ENCODE measurements around the gene GPR141. TPM values are rescaled to one million over a fixed set of nuclear protein-coding genes. Genes with fewer than 3 reads are reported as not detected.

Gene GPR141
- total and polyA plus RNA-seq, 12 donors = 0.17 to 2.2 (median 0.91) TPM; not detected in 3

GRCh38 chr7:37769291-37769690 lies 85.7 kb downstream of the GPR141 start:
- Histone ChIP-seq H3K4me1 (replicated peaks in 1 of 2) (no peaks in the 10 kb centered on the region), H3K9me3 (replicated peaks in 1 of 3) (no peaks in the 10 kb centered on the region), H3K36me3 (replicated peaks in 1 of 2) (no peaks in the 10 kb centered on the region), H3K27me3 (no peaks in the 10 kb centered on the region), H3K4me3 (no peak overlapping the region), H3K27ac (no peak overlapping the region)
- 19 to 27% (median 24%) methylated on average over 1 of the region's 1 CpG for WGBS, 4 donors
- TF ChIP-seq POLR2A (IDR thresholded peaks at IDR 0.05) = no peak
- TF ChIP-seq CTCF (IDR thresholded peaks at IDR 0.05) = no peak
- DNase-seq = no peak
- intact Hi-C loops (cut with DNase I) = no loop called here

DNA sequence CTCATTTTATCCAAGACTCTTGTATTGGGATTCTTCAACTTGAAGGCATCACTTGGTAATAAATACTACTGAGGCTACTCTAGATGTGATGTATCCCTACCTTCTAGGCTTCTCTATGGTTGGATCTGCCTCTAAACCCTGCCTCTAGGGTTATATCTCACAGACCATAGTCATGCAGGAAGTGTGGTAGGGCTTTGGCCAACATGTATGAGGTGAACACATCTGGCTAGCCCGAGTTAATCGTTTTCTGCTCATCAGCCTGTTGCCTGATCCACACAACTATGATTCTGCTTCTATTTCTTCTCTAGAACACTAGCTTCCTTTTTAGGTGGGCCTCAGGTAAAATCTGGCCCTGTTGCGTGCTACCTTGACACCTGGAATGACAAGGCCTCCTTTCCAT lies 86.2 kb downstream of the GPR141 start:
- intact Hi-C loops (cut with DNase I) = no loop called here
- Histone ChIP-seq H3K36me3 (replicated peaks in 1 of 2) (no peaks in the 10 kb centered on the region), H3K27ac (no peak overlapping the region), H3K4me3 (no peak overlapping the region), H3K27me3 (no peaks in the 10 kb centered on the region), H3K4me1 (replicated peaks in 1 of 2) (no peaks in the 10 kb centered on the region), H3K9me3 (replicated peaks in 1 of 3) (no peaks in the 10 kb centered on the region)
- TF ChIP-seq CTCF (IDR thresholded peaks at IDR 0.05) (no peak), POLR2A (IDR thresholded peaks at IDR 0.05) (no peak)
- no peak for DNase-seq
- 84 to 87% (median 85%) methylated on average over 3 of the region's 3 CpGs for WGBS, 4 donors

DNA sequence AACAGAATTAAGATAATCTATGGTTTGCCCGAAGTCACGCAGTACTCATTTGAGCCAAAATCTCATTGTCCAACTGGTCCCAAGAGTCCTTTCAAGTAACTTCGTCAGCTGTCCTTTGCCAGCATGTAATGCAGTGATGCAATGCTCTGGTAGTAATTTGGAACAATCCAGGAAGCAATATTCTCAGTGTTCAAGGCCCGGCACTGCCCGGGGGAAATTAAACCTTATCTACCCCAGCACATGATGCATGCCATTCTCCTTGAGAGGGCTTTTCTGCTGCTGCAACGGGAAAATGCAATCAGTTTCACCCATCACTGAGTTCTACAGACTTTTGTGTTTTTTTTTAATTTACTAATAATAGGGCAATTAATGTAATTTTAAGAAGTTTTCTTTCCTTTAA lies 87.3 kb downstream of the GPR141 start:
- H3K9me3 ChIP-seq (replicated peaks in 1 of 3) = no peaks in the 10 kb centered on the region
- no peaks in the 10 kb centered on the region for H3K4me1 ChIP-seq (replicated peaks in 1 of 2)
- intact Hi-C loops (cut with DNase I) = no loop called here
- H3K27me3 ChIP-seq = no peaks in the 10 kb centered on the region
- no peak overlapping the region for H3K27ac ChIP-seq
- 70 to 85% (median 77%) methylated on average over 6 of the region's 6 CpGs for WGBS, 4 donors
- no peak overlapping the region for H3K4me3 ChIP-seq
- DNase-seq = no peak
- H3K36me3 ChIP-seq (replicated peaks in 1 of 2) = no peaks in the 10 kb centered on the region
- TF ChIP-seq CTCF (IDR thresholded peaks at IDR 0.05) (no peak), POLR2A (IDR thresholded peaks at IDR 0.05) (no peak)

- TF ChIP-seq CTCF (IDR thresholded peaks at IDR 0.05) (no peak), POLR2A (IDR thresholded peaks at IDR 0.05) (no peak)
- H3K27ac ChIP-seq = no peak overlapping the region
- DNase-seq = no peak
- no peaks in the 10 kb centered on the region for H3K27me3 ChIP-seq
- no peaks in the 10 kb centered on the region for H3K9me3 ChIP-seq (replicated peaks in 1 of 3)
- no peaks in the 10 kb centered on the region for H3K36me3 ChIP-seq (replicated peaks in 1 of 2)
- WGBS, 4 donors = 46 to 69% (median 61%) methylated on average over 3 of the region's 3 CpGs
- H3K4me3 ChIP-seq = no peak overlapping the region
- intact Hi-C loops (cut with DNase I) = no loop called here
- no peaks in the 10 kb centered on the region for H3K4me1 ChIP-seq (replicated peaks in 1 of 2)
These were observed 87.8 kb downstream of the GPR141 start for GRCh38 chr7:37771342-37771741.

All from adrenal gland (tissue), 12 donors.